ENCODE measurements around the gene BRAT1. TPM values are rescaled to one million over a fixed set of nuclear protein-coding genes. Genes with fewer than 3 reads are reported as not detected.

The BRAT1 gene
- total RNA-seq, 1 donor from 2014 or later = 66.0 TPM

DNA sequence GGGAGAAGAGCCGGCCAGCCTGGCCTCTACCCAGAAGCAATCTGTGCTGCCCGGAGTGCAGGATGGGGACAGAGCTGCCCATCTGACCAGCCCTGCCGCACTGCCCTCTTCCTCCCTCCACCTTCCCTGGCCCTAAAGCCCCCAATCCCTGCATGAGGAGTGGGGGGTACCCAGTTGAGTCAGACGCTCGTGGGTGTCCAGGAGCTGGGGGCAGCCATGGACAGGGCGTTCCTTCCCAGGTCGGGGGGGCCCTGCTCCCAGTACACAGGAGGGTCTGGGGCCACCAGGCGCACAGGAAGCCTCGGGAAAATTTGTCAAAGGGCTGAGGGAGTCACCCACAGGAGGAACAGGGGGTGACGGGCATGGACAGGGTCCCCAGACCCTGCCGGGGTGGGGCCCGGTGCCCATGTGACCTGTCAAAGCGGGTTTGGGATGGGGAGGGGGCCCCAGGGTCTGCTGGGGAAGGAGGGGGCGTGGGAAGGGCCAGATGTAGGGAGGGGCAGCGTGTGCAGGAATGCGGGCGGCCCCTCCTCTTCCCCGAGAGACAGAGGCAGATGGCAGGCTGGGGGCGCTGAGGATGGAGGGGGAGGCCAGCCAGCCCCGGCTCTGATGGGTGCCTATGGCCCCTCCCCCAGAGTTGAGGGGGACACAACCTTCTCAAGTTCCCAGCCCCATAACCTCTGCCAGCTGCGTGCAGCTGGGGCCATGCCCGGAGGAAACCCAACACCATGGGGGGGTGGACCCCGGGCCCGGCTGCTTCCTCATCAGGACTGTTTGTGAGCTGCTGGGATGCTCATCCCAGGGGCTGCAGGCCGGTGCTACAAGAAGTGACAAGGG, 57.6 kb downstream of the BRAT1 start:
- no peak for DNase-seq (ENCODE audit: extremely low spot score in 2 of 2)
- H3K4me3 ChIP-seq = no peak overlapping the region
- peaks cover 28% of the 10 kb centered on the region for H3K4me1 ChIP-seq
- no peak overlapping the region for H3K27ac ChIP-seq
- no peaks in the 10 kb centered on the region for H3K27me3 ChIP-seq
- no peaks in the 10 kb centered on the region for H3K36me3 ChIP-seq
- H3K9me3 ChIP-seq = no peaks in the 10 kb centered on the region
- intact Hi-C loops (cut with DNase I) = no loop called here
- TF ChIP-seq, protein P1, sequence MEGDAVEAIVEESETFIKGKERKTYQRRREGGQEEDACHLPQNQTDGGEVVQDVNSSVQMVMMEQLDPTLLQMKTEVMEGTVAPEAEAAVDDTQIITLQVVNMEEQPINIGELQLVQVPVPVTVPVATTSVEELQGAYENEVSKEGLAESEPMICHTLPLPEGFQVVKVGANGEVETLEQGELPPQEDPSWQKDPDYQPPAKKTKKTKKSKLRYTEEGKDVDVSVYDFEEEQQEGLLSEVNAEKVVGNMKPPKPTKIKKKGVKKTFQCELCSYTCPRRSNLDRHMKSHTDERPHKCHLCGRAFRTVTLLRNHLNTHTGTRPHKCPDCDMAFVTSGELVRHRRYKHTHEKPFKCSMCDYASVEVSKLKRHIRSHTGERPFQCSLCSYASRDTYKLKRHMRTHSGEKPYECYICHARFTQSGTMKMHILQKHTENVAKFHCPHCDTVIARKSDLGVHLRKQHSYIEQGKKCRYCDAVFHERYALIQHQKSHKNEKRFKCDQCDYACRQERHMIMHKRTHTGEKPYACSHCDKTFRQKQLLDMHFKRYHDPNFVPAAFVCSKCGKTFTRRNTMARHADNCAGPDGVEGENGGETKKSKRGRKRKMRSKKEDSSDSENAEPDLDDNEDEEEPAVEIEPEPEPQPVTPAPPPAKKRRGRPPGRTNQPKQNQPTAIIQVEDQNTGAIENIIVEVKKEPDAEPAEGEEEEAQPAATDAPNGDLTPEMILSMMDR (IDR thresholded peaks at IDR 0.05) = no peak
- TF ChIP-seq POLR2AphosphoS5 (IDR thresholded peaks at IDR 0.05; ENCODE audit: insufficient read depth in 1 of 2, low read depth in 1 of 2) = no peak
- no peak for TF ChIP-seq POLR2A (IDR thresholded peaks at IDR 0.05)

DNA sequence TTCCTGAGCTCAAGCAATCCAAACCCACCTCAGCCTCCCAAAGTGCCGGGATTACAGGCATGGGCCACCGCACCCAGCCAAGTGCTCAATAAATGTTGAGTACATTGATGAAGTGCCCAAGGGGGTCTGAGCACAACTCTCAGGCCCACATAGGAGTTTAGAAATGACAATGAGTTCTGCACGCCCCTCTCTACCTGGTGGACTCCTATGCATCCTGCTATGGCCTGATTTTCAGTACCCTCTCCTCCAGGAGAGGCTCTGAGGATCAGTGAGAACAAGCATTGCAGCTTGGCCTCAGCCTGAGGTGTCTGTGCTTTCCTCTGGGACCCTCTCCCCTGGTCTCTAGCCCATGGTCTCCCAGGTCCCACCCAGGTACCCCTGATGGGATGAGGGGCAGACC, 58.3 kb downstream of the BRAT1 start:
- intact Hi-C loops (cut with DNase I) = no loop called here
- Histone ChIP-seq H3K27me3 (no peaks in the 10 kb centered on the region), H3K27ac (no peak overlapping the region), H3K4me3 (no peak overlapping the region), H3K9me3 (no peaks in the 10 kb centered on the region), H3K36me3 (no peaks in the 10 kb centered on the region), H3K4me1 (peaks cover 28% of the 10 kb centered on the region)
- DNase-seq (ENCODE audit: extremely low spot score in 2 of 2) = no peak
- TF ChIP-seq POLR2AphosphoS5 (IDR thresholded peaks at IDR 0.05; ENCODE audit: insufficient read depth in 1 of 2, low read depth in 1 of 2) (no peak), POLR2A (IDR thresholded peaks at IDR 0.05) (no peak)
- TF ChIP-seq, protein P1 (IDR thresholded peaks at IDR 0.05) = no peak

DNA sequence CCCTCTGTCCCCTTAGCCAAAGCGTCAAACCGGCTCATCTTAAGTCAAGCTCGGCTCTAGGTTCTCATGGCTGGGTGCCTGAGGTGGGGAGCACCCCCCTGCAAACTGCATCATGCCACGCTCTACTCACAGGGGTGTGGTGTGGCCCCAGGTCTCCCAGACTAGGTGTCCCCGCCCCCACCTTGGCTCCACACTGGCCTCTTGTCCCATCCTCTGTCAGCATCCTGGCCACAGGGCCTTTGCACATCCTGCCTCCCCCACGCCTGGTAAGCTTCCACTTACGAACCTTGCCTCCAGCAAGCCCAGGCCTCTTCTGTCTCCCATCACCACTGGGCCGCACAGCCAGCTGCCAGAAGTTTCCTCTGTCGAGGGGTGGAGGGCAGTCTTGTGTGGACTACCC, 58.9 kb downstream of the BRAT1 start:
- H3K4me3 ChIP-seq = no peak overlapping the region
- no peaks in the 10 kb centered on the region for H3K9me3 ChIP-seq
- H3K27me3 ChIP-seq = no peaks in the 10 kb centered on the region
- no peak overlapping the region for H3K27ac ChIP-seq
- TF ChIP-seq POLR2AphosphoS5 (IDR thresholded peaks at IDR 0.05; ENCODE audit: insufficient read depth in 1 of 2, low read depth in 1 of 2) (no peak), POLR2A (IDR thresholded peaks at IDR 0.05) (no peak)
- TF ChIP-seq, protein P1 (IDR thresholded peaks at IDR 0.05) = no peak
- DNase-seq (ENCODE audit: extremely low spot score in 2 of 2) = no peak
- intact Hi-C loops (cut with DNase I) = no loop called here
- H3K36me3 ChIP-seq = no peaks in the 10 kb centered on the region
- H3K4me1 ChIP-seq = peaks cover 28% of the 10 kb centered on the region

DNA sequence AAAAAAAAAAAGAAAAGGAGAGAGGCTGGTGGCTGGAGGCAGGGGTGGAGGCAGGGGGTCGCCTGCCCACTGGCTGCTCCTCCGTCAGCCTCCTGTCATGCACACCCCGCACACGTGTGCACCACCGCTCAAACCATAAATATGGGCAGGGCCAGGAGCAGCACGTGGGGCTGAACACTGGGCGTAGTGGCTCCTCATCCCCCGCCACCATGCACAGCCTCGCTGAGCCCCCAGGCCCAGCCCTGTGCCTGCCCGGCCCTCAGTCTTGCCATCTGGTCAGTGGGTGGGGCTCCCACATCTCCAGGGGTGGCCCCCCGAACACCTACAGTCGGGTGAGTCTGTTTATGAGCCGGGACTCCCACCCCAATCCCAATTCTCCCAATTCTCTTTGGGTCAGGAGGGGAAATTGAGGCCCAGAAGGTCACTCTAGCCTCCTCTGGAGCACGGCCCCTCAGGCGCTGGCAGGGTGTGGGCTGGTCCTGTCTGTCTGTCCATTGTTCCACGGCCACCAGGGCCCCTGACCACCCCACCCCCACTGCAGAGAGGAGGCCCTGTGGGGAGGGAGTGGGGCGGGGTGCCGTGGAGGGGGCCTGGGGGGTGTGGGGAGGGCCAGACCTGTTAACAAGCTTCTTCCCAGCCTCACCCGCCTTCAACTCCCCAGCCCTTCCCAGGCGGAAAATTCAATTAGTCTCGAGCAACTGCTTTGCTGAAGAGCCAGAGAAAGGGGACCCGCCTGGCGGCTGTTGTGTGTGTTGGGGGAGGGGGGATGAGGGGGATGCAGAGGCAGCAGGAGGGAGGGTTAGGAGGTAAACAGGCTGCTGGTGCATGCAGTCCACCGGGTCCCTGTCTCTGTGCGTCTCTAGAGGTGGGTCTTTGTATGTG, 59.7 kb downstream of the BRAT1 start:
- TF ChIP-seq POLR2A (IDR thresholded peaks at IDR 0.05) = no peak
- TF ChIP-seq, protein P1 (IDR thresholded peaks at IDR 0.05) = no peak
- no peak for TF ChIP-seq POLR2AphosphoS5 (IDR thresholded peaks at IDR 0.05; ENCODE audit: insufficient read depth in 1 of 2, low read depth in 1 of 2)
- intact Hi-C loops (cut with DNase I) = no loop called here
- H3K4me1 ChIP-seq = peaks cover 28% of the 10 kb centered on the region
- no peaks in the 10 kb centered on the region for H3K9me3 ChIP-seq
- no peaks in the 10 kb centered on the region for H3K36me3 ChIP-seq
- H3K27me3 ChIP-seq = no peaks in the 10 kb centered on the region
- H3K27ac ChIP-seq = no peak overlapping the region
- H3K4me3 ChIP-seq = no peak overlapping the region
- no peak for DNase-seq (ENCODE audit: extremely low spot score in 2 of 2)

Measured in vagina (tissue), 2 donors.